Ishikawa (cell line): ENCODE measurements around the gene RABL6.

Experiments
- CEBPB ChIP-seq: IDR thresholded peaks from 2 replicates; pipeline ENCODE4 v1.6.1; 2012
- CREB1 ChIP-seq: IDR thresholded peaks from 2 replicates; pipeline ENCODE4 v1.6.1; 2012; ENCODE audit warnings: low read depth
- EP300 ChIP-seq: IDR thresholded peaks from 2 replicates; pipeline ENCODE4 v1.6.1; 2012; ENCODE audit warnings: borderline replicate concordance
- FOXM1 ChIP-seq: IDR thresholded peaks from 2 replicates; pipeline ENCODE4 v1.6.1; 2012; ENCODE audit warnings: low read depth, borderline replicate concordance
- REST ChIP-seq: IDR thresholded peaks from 2 replicates; pipeline ENCODE4 v1.6.1; 2012; ENCODE audit warnings: low read depth, mild to moderate bottlenecking
- YY1 ChIP-seq: IDR thresholded peaks from 2 replicates; pipeline ENCODE4 v1.6.1; 2012; ENCODE audit warnings: low read depth
- TF ChIP-seq, protein P1 (sequence below): IDR thresholded peaks from 2 replicates; pipeline ENCODE4 v1.6.1; 2012

DNA sequence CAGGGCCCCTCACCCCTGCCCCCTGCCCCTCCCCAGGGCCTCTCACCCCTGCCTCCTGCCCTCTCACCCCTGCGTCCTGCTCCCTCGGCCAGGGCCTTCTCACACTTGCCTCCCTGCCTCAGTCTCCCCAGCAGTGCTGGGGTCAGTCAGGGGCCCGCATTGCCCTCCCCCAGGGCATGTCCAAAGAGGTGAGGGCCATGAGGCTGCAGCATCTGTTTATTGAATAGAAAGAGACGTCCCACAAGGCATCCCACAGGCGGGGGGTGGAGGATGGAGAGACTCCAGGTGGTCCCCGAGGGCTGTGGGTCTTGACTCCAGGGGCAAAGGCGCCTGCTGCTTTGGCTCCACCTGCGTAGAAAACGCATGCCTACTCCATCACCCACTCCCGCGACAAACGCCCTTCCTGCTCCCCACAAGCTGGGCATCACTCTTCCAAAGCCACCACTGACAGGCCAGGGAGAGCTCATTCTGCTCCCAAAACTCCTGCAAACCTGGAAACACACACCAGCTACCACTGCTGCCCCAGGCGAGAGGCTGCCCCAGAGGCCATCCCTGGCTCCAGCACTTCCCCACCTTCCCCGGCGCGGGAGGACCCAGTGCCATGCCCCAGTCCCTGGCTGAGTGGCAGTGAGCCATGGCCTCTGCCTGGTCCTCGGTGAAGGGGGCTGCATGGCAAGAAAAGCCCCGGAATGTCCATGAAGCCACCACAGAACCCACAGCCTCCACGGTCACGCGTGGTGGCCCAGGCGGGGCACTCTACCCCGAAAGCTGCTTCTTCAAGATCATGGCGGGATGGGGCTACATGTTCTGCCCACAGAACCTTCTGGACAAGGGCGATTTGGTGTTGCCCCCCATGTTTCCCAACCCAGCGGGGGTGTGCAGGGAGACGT is 48.1 kb upstream of the RABL6 start:
- TF ChIP-seq CEBPB (no peak), EP300 (no peak), CREB1 (no peak), FOXM1 (no peak), REST (no peak), YY1 (no peak)
- TF ChIP-seq, protein P1, sequence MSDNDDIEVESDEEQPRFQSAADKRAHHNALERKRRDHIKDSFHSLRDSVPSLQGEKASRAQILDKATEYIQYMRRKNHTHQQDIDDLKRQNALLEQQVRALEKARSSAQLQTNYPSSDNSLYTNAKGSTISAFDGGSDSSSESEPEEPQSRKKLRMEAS = no peak
